H1 (cell line): ENCODE data around the gene TSC2.

Experiments
- CBX5 ChIP-seq: fragments of 300-800, 300-1000 bp; sonication (generic); IDR thresholded peaks from 2 replicates; pipeline ENCODE4 v1.7.1; 2016; ENCODE audit warnings: antibody characterized with exemption, low read length, low read depth
- CEBPB ChIP-seq: IDR thresholded peaks from 2 replicates; pipeline ENCODE4 v1.6.1; 2012; ENCODE audit warnings: low read depth, low read length
- CREB1 ChIP-seq: IDR thresholded peaks from 2 replicates; pipeline ENCODE4 v1.6.1; 2012; ENCODE audit warnings: inconsistent platforms
- JUND ChIP-seq: IDR thresholded peaks from 2 replicates; pipeline ENCODE4 v1.6.1; 2011; ENCODE audit warnings: mild to moderate bottlenecking, improper control_type of control experiment, low read length
- KDM5A ChIP-seq: fragments of 200-600 bp; IDR thresholded peaks from 2 replicates; pipeline ENCODE4 v1.7.1; 2012; ENCODE audit warnings: mild to moderate bottlenecking, low read length, inconsistent platforms, mixed read lengths
- POLR2A ChIP-seq, 2 experiments: IDR thresholded peaks; 1 replicate in 1 of 2; 2 replicates in 1 of 2; pipeline ENCODE4 v1.6.1; 2011; ENCODE audit warnings: low read depth in 2 of 2, low read length in 2 of 2, mild to moderate bottlenecking in 2 of 2; ENCODE audit errors: control extremely low read depth in 1 of 2
- POLR2AphosphoS5 ChIP-seq: IDR thresholded peaks from 2 replicates; pipeline ENCODE4 v1.6.1; 2011; ENCODE audit warnings: low read depth, low read length
- RNF2 ChIP-seq: fragments of 200-900, 300-1000 bp; sonication (generic); IDR thresholded peaks from 2 replicates; pipeline ENCODE4 v1.7.1; 2016; ENCODE audit warnings: borderline replicate concordance, low read depth, mild to moderate bottlenecking, antibody characterized with exemption, low read length; ENCODE audit not compliant: poor library complexity, severe bottlenecking; ENCODE audit errors: missing control alignments
- RXRA ChIP-seq: IDR thresholded peaks from 2 replicates; pipeline ENCODE4 v1.6.1; 2011; ENCODE audit warnings: low read depth, mild to moderate bottlenecking, low read length, moderate library complexity; ENCODE audit not compliant: insufficient read depth
- TAF1 ChIP-seq: IDR thresholded peaks from 2 replicates; pipeline ENCODE4 v1.6.1; 2011; ENCODE audit warnings: mild to moderate bottlenecking, low read depth, low read length
- TBP ChIP-seq: IDR thresholded peaks from 2 replicates; pipeline ENCODE4 v1.6.1; 2011; ENCODE audit warnings: low read depth, low read length, improper control_type of control experiment
- YY1 ChIP-seq: IDR thresholded peaks from 2 replicates; pipeline ENCODE4 v1.6.1; 2011; ENCODE audit warnings: low read depth, mild to moderate bottlenecking, low read length
- ZNF274 ChIP-seq: IDR thresholded peaks from 2 replicates; pipeline ENCODE4 v1.7.0; 2012; ENCODE audit warnings: low read length, borderline replicate concordance; ENCODE audit errors: extremely low read depth
- TF ChIP-seq, protein P1 (sequence below), 3 experiments: IDR thresholded peaks; 1 replicate in 2 of 3; 2 replicates in 1 of 3; pipeline versions ENCODE4 v1.5.1 to v1.6.1; 2011; ENCODE audit warnings: low read length in 3 of 3, mild to moderate bottlenecking in 3 of 3, inconsistent platforms in 2 of 3, low read depth in 1 of 3, moderate library complexity in 1 of 3; ENCODE audit not compliant: insufficient read depth in 1 of 3; ENCODE audit errors: control extremely low read depth in 1 of 3

DNA sequence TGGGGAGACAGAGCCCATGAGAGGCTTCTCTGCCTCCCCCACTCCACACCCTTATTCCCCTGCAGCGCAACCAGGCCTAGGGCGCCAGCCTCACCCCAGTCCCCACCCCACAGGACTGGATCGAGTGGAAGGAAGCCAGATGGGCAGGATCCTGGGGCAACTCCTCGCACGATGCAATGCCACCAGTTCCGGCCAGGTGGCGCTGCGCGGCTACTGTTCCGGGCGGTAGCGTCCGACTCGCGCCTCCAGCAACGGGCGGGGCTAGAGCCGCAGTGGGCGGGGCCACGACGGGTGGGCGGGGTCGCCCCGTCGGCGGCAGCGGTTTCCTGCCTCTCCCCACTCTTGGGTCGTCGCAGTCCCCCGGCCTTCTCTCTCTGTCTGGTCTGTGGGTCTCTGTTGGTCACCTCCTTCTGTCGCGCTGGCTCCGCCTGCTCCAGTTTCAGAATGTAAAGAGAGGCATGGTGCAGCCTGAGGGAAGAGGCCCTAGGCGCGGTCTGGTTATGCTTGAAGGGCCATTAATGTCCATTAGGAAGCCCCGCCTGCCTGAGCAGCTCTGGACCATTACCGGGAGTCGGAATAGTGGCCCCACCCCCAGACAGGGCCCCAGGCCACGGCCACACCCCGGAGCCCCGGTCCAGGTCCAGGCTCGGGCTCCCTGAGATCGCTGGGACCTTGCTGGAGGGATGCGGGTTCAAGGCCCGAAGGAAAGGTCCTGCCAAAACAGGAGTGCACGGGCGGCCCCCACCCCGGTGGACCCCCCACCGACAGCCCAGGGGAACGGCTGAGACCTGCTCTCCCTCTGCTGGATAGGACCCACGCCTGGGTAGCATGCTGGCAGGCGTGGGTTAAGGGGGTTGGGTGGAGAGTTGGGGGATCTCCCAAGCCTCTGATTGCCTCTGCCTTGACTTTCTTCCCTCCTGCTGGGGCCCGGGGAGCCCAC, 24.4 kb upstream of the TSC2 start:
- TF ChIP-seq KDM5A = no peak
- TF ChIP-seq ZNF274 = no peak
- TF ChIP-seq POLR2AphosphoS5 = no peak
- TF ChIP-seq RNF2 = no peak
- TF ChIP-seq, protein P1, sequence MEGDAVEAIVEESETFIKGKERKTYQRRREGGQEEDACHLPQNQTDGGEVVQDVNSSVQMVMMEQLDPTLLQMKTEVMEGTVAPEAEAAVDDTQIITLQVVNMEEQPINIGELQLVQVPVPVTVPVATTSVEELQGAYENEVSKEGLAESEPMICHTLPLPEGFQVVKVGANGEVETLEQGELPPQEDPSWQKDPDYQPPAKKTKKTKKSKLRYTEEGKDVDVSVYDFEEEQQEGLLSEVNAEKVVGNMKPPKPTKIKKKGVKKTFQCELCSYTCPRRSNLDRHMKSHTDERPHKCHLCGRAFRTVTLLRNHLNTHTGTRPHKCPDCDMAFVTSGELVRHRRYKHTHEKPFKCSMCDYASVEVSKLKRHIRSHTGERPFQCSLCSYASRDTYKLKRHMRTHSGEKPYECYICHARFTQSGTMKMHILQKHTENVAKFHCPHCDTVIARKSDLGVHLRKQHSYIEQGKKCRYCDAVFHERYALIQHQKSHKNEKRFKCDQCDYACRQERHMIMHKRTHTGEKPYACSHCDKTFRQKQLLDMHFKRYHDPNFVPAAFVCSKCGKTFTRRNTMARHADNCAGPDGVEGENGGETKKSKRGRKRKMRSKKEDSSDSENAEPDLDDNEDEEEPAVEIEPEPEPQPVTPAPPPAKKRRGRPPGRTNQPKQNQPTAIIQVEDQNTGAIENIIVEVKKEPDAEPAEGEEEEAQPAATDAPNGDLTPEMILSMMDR (IDR thresholded peaks at IDR 0.05; ENCODE audit: control extremely low read depth in 1 of 3, insufficient read depth in 1 of 3, low read depth in 1 of 3, low read length in 3 of 3) = peak in 2 of 3 experiments; percentile 92 to 99; a peak in 3 of 4 replicates
- TF ChIP-seq TBP = no peak
- no peak for TF ChIP-seq CEBPB
- peak; percentile 72 for TF ChIP-seq CREB1
- TF ChIP-seq JUND = no peak
- peak; percentile 28; the same call in 1 of the 2 replicates for TF ChIP-seq TAF1
- TF ChIP-seq POLR2A (IDR thresholded peaks at IDR 0.05; ENCODE audit: control extremely low read depth in 1 of 2, low read depth in 2 of 2, low read length in 2 of 2) = no peak
- TF ChIP-seq YY1 = no peak; the same call in 1 of the 2 replicates
- no peak for TF ChIP-seq RXRA
- no peak for TF ChIP-seq CBX5
